D721Med (cell line): ENCODE data around the gene TTC39A.

Experiments used
- DNase-seq: peaks from one replicate; pipeline ENCODE4 v3.0.0; 2011; ENCODE audit warnings: low spot score; ENCODE audit not compliant: insufficient read length
- FAIRE-seq: peaks from 2 replicates; lab custom pipeline; 2011; peaks lifted over from hg19 to GRCh38; lab: Jason Lieb, UNC
- TF ChIP-seq, protein P1 (sequence below): IDR thresholded peaks from 2 replicates; pipeline ENCODE4 v1.5.1; 2012; ENCODE audit warnings: mild to moderate bottlenecking, control low read depth; ENCODE audit not compliant: insufficient read depth; ENCODE audit errors: missing control alignments

TTC39A gene

DNA sequence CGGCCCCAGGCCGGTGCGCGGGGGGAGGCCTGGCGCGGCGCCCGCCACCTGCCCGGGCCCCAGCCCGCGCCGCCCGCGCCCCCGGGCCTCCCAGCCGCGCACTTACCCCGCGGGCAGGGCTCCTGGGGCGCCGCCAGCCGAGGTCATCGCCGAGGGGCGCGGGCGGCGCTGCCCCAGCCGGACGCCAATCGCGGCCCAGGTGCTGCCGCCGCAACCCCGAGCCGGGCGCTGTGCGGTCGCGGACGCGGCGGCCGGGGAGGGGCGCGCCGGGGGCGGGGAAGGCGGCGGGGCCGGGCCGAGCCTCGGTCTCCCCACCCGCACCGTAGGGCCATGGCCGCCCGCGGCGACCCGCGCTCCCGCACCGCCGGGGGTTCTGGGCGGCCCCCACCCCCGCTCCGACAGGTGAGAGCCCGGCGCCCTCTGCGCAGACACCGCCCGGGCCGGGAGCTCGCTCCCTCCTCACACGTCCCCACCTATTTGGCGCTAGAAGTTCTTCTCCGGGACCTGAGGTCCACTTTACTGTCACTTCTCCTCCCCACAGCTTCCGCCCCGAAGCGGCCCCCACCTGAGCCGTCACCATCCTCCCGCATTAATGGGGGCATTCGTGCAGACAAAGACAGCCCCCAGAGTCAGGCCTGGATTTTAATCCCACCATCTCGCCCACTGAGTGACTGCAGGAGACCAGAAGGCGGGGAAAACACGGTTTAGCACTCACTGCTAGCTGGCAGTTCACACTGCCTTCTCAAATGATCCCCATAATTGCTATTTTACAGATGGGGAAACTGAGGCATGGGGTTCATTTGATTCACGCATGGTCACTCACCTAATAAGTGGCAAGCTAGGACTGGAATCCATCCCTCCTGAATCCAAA, at the start of gene TTC39A:
TSS of gene TTC39A (minus strand) at position 232 of the 871 bp plus-strand sequence. CDS start at position 147, 85 bp downstream.
- FAIRE-seq (no peak), DNase-seq (no peak)
- TF ChIP-seq, protein P1, sequence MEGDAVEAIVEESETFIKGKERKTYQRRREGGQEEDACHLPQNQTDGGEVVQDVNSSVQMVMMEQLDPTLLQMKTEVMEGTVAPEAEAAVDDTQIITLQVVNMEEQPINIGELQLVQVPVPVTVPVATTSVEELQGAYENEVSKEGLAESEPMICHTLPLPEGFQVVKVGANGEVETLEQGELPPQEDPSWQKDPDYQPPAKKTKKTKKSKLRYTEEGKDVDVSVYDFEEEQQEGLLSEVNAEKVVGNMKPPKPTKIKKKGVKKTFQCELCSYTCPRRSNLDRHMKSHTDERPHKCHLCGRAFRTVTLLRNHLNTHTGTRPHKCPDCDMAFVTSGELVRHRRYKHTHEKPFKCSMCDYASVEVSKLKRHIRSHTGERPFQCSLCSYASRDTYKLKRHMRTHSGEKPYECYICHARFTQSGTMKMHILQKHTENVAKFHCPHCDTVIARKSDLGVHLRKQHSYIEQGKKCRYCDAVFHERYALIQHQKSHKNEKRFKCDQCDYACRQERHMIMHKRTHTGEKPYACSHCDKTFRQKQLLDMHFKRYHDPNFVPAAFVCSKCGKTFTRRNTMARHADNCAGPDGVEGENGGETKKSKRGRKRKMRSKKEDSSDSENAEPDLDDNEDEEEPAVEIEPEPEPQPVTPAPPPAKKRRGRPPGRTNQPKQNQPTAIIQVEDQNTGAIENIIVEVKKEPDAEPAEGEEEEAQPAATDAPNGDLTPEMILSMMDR = no peak

DNA sequence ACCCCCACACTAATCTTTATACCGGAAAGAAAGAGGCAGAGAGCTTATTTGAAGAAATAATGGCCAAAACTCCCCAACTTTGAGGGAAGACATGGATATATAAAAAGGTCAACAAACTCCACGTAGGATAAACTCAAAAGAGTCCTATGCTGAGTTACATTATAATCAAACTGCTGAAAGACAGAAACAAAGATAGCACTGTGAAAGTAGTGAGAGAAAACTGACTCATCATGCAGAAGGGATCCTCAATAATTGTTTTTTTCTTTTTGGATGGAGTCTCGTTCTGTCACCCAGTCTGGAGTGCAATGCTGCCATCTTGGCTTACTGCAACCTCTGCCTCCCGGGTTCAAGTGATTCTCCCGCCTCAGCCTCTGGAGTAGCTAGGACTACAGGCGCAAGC, 48.5 kb upstream of the TTC39A start:
- TF ChIP-seq, protein P1 = no peak
- DNase-seq (no peak), FAIRE-seq (no peak)

DNA sequence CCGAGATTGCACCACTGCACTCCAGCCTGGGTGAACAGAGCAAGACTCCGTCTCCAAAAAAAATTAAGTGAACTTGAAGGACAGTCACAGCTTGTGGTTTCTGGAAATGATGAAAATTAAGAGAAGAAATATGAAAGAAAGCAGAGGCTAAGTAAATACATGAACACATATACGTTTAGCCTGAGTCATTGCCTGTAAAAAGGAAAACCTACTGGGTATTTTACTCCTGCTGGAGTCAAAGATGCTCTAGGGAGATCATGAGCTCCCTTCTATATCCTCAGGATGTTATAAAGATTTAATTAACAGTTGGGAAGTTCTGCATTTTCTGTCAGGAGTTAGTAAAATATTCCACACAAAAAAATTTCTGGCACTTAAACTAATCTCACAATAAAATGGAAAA, 43.5 kb upstream of the TTC39A start:
- FAIRE-seq (no peak), DNase-seq (no peak)

DNA sequence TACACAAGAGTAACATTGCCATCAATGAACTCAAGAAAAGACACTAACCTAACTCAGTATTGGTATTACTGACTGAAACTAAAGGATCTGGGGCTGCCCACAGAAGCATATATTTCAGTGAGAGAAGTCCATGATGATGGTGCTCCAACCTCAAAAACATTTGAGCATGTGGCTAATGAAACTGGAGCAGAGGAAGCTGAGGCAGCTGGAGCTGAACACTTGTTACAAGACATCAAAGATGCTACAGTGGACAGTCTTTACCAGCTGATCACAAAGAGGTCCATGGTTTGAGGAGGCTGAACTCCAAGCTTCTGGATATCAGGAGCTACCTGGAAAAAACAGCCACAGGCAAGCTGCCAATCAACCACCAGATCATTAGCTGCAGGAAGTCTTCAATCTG, 42.2 kb upstream of the TTC39A start:
- TF ChIP-seq, protein P1 = no peak
- no peak for DNase-seq
- FAIRE-seq = no peak

More for the DNA sequence above, 43.5 kb upstream of the TTC39A start:
- TF ChIP-seq, protein P1 = no peak

DNA sequence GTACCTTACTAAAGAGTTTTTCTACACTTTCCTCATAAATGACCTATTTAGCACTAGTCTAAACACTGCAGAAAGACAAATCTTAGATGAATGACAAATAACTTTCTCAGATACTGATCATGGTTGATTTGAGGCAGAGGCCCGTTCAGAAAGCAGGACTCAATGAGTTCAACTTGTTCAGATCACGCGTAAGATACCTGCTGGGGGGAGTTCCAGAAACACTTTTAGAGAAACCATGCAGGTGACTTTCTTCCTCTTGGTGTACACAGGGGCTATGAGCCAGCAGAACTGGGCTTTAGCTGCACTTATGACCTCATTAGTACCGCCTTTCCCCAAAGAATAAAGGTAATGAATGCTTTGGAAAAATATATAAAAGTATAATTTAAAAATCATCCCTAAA, 38.8 kb upstream of the TTC39A start:
- TF ChIP-seq, protein P1 = no peak
- no peak for FAIRE-seq
- no peak for DNase-seq

DNA sequence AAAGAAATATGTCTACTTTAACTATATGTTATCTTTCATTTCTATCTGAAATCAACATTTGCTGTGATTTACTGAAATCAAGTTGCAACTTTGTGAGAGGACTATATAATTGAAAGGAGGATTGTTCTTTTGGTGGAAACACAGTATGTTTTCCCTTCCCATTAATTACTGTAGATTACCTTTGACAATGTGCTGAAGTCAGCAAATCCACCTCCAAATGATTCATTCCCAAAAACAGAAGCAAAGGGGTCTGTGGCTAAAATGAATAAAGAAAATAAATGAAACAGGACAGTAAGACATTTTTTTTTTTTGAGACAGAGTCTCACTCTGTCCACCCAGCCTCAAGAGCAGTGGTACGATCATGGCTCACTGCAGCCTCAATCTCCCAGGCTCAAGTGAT, 35.4 kb upstream of the TTC39A start:
- FAIRE-seq (no peak), DNase-seq (no peak)
- TF ChIP-seq, protein P1 = no peak

DNA sequence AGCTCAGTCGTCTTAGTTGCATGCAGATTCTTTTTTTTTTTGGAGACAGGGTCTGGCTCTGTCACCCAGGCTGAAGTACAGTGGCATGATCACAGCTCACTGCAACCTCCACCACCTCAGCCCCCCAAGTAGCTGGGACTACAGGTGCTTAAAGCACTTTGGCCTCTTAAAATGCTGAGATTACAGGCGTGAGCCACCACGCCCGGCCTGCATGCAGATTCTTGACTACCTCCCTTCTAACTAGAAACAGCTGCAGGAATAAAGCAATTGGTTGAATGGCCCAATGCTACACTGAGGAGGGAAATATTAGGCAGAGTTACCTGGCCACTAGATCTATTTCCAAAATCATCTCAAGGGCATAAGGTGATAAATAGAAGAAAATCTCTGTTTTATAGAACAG, 29.5 kb upstream of the TTC39A start:
- DNase-seq (no peak), FAIRE-seq (no peak)
- TF ChIP-seq, protein P1 = no peak
